B cell (primary cell): ENCODE measurements around the gene BCL2. TPM values are rescaled to one million over a fixed set of nuclear protein-coding genes. Genes with fewer than 3 reads are reported as not detected.

Experiments used
- ATAC-seq: fragments of 200-7000 bp; cut with Tn5 transposase; one replicate; pipeline ENCODE4 v1.10.0; 2021; ENCODE audit warnings: low read depth, mild to moderate bottlenecking, moderate number of reproducible peaks, moderate library complexity
- CTCF ChIA-PET: fragments of 350-600 bp; sonication (Branson Sonifier 250); formaldehyde crosslinking; loops from one replicate; lab custom pipeline; 2021; ENCODE audit warnings: antibody characterized with exemption, inconsistent platforms; lab: Charles Lee
- POLR2A ChIA-PET: fragments of 350-600 bp; sonication (Branson Sonifier 250); formaldehyde crosslinking; loops from one replicate; lab custom pipeline; 2021; ENCODE audit warnings: antibody characterized with exemption; lab: Charles Lee
- DNase-seq: peaks from one replicate; pipeline ENCODE4 v3.0.0; 2013
- H2AFZ ChIP-seq: 2 replicates; pipeline ENCODE4 v1.6.1; 2012; ENCODE audit warnings: mild to moderate bottlenecking, low read depth, low read length; ENCODE audit not compliant: insufficient read depth, poor library complexity, severe bottlenecking
- H3K27ac ChIP-seq, 2 donors: 1 replicate in 1 of 2; 2 replicates in 1 of 2; pipeline ENCODE4 v1.5.1; 2012 to 2013; ENCODE audit warnings: low read length in 2 of 2, mild to moderate bottlenecking in 2 of 2, moderate library complexity in 1 of 2
- H3K27me3 ChIP-seq, 4 experiments: fragments of 200-600 bp in 1 of 4; sonication (generic) in 1 of 4; replicated peaks in 1 of 4; 1 replicate in 2 of 4; 2 replicates in 2 of 4; pipeline versions ENCODE4 v1.6.1 to v1.7.0; 2013 to 2016; ENCODE audit warnings: low read length in 3 of 4, mild to moderate bottlenecking in 2 of 4, mixed read lengths in 1 of 4, moderate library complexity in 1 of 4; ENCODE audit not compliant: insufficient read depth in 4 of 4, control insufficient read depth in 3 of 4; ENCODE audit errors: control extremely low read depth in 1 of 4
- H3K36me3 ChIP-seq, 2 experiments: replicated peaks in 1 of 2; 1 replicate in 1 of 2; 2 replicates in 1 of 2; pipeline versions ENCODE4 v1.6.1 to v1.7.1; 2013; ENCODE audit warnings: low read length in 1 of 2; ENCODE audit not compliant: insufficient read depth in 2 of 2, control insufficient read depth in 1 of 2; ENCODE audit errors: control extremely low read depth in 1 of 2, extremely low read depth in 1 of 2
- H3K4me1 ChIP-seq, 2 donors: fragments of 200-600 bp in 1 of 2; sonication (generic) in 1 of 2; 1 replicate in 1 of 2; 2 replicates in 1 of 2; pipeline versions ENCODE4 v1.5.1 to v1.6.1; 2013 to 2017; ENCODE audit warnings: low read length in 2 of 2; ENCODE audit not compliant: control insufficient read depth in 2 of 2, insufficient read depth in 2 of 2
- H3K4me2 ChIP-seq: replicated peaks from 2 replicates; pipeline ENCODE3; 2012; ENCODE audit warnings: mild to moderate bottlenecking, low read depth, low read length; ENCODE audit not compliant: poor library complexity, severe bottlenecking
- H3K4me3 ChIP-seq, 5 experiments: fragments of 200-600 bp in 1 of 5; sonication (generic) in 1 of 5; 1 replicate in 3 of 5; 2 replicates in 2 of 5; pipeline versions ENCODE4 v1.5.1 to v1.7.0; 2011 to 2016; ENCODE audit warnings: low read length in 4 of 5, mild to moderate bottlenecking in 4 of 5, low read depth in 2 of 5, control low read depth in 1 of 5, moderate library complexity in 1 of 5; ENCODE audit not compliant: insufficient read depth in 1 of 5; ENCODE audit errors: control extremely low read depth in 1 of 5, extremely low read depth in 1 of 5
- H3K79me2 ChIP-seq: fragments of 200-600 bp; sonication (generic); one replicate; pipeline ENCODE4 v1.6.0; 2016; ENCODE audit warnings: low read length; ENCODE audit not compliant: control insufficient read depth, insufficient read depth
- H3K9ac ChIP-seq: fragments of 200-600 bp; sonication (generic); 2 replicates; pipeline ENCODE4 v1.6.1; 2017; ENCODE audit warnings: mild to moderate bottlenecking, low read length, moderate library complexity
- H3K9me3 ChIP-seq, 3 donors: one replicate each; pipeline versions ENCODE4 v1.6.1 to v1.7.1; 2013; ENCODE audit warnings: low read length in 2 of 3; ENCODE audit not compliant: control insufficient read depth in 2 of 3, insufficient read depth in 1 of 3; ENCODE audit errors: control extremely low read depth in 1 of 3
- H4K20me1 ChIP-seq: 2 replicates; pipeline ENCODE4 v1.6.0; 2012; ENCODE audit warnings: mild to moderate bottlenecking, low read length; ENCODE audit not compliant: insufficient read depth, control insufficient read depth, poor library complexity, severe bottlenecking
- H3K27ac Mint-ChIP-seq: one replicate; pipeline ENCODE4 v1.8.0; 2021; ENCODE audit warnings: mixed read lengths
- H3K27me3 Mint-ChIP-seq: one replicate; pipeline ENCODE4 v1.8.0; 2021; ENCODE audit warnings: mixed read lengths
- H3K4me1 Mint-ChIP-seq: one replicate; pipeline ENCODE4 v1.8.0; 2021; ENCODE audit warnings: mixed read lengths
- H3K4me3 Mint-ChIP-seq: one replicate; pipeline ENCODE4 v1.8.0; 2021; ENCODE audit warnings: mixed read lengths
- H3K9me3 Mint-ChIP-seq: one replicate; pipeline ENCODE4 v1.8.0; 2022; ENCODE audit warnings: mixed read lengths; ENCODE audit not compliant: insufficient read depth
- CTCF ChIP-seq: fragments of 200-600 bp; IDR thresholded peaks from one replicate; pipeline ENCODE4 v1.8.0; 2022; ENCODE audit warnings: antibody characterized with exemption, mild to moderate bottlenecking
- EZH2 ChIP-seq: IDR thresholded peaks from 2 replicates; pipeline ENCODE4 v1.6.1; 2012; ENCODE audit warnings: borderline replicate concordance, low read depth, mild to moderate bottlenecking, moderate library complexity, low read length; ENCODE audit not compliant: insufficient read depth, poor library complexity, severe bottlenecking
- WGBS: methylation state at CpG from one replicate; pipeline ENCODE4 v1.1.5; 2013; ENCODE audit warnings: missing lambda C conversion rate; ENCODE audit not compliant: insufficient coverage; 5-methylcytosine and 5-hydroxymethylcytosine counted together
- intact Hi-C: fragments of 100-400 bp; cut with micrococcal nuclease; formaldehyde crosslinking; loops from one replicate; pipeline ENCODE4 v1.10.0; 2022
- polyA plus RNA-seq: library from polyadenylated mRNA; depleted of rRNA; stranded (reverse); fragments of >200 nt; gene quantifications from 2 replicates; pipeline ENCODE4 v1.2.3, GENCODE V29; 2012
- total RNA-seq, 2 donors: library from RNA; stranded (reverse); fragments of 120-200 nt in 1 of 2; gene quantifications; 1 replicate in 1 of 2; 2 replicates in 1 of 2; pipeline versions ENCODE4 v1.2.3 to v1.2.4, GENCODE V29; 2013 to 2022

The BCL2 gene
- total and polyA plus RNA-seq, 2 donors (not counting 1 experiment from before 2014, with no cell fraction given): 27.6 to 144 TPM

- Histone ChIP-seq H3K9me3 (no peaks in the 10 kb centered on the region), H3K27me3 (no peaks in the 10 kb centered on the region), H3K36me3 (peaks cover 0 to 5% of the 10 kb centered on the region in 2 experiments), H3K4me1 (peaks cover 60 to 61% of the 10 kb centered on the region in 2 donors), H2AFZ (no peak overlapping the region), H4K20me1 (no peaks in the 10 kb centered on the region), H3K4me2 (peak overlapping the region; percentile 29), H3K4me3 (no peak overlapping the region), H3K9ac (no peak overlapping the region), H3K79me2 (peaks cover 100% of the 10 kb centered on the region), H3K27ac (peak overlapping the region; percentile 10 to 42)
- intact Hi-C loops: no loop called here
- POLR2A ChIA-PET: interaction anchor here (0.8 to 1.0 kb wide), 3 partner anchors 9 to 145 kb away, joined by 3 to 6 read pairs (median 5); no protein-coding TSS in a partner anchor
- no peak for ATAC-seq
- no peak for DNase-seq
- 82% methylated on average over 3 of the region's 7 CpGs for WGBS
- CTCF ChIA-PET: interaction anchor here (1.0 to 3.3 kb wide), 7 partner anchors 8 to 175 kb away, joined by 4 to 25 read pairs (median 6); partner anchors contain the start of gene BCL2
- H3K4me1 Mint-ChIP-seq: peaks cover 87% of the 10 kb centered on the region
- H3K4me3 Mint-ChIP-seq: no peak overlapping the region
- peak overlapping the region; percentile 69 for H3K27ac Mint-ChIP-seq
- H3K27me3 Mint-ChIP-seq: no peaks in the 10 kb centered on the region
- no peaks in the 10 kb centered on the region for H3K9me3 Mint-ChIP-seq
- TF ChIP-seq EZH2: no peak
- no peak for TF ChIP-seq CTCF
Observed at GRCh38 chr18:63306819-63307550, 12.6 kb downstream of the BCL2 start.

- CTCF ChIA-PET: interaction anchor here (1.1 to 3.3 kb wide), 6 partner anchors 9 to 175 kb away, joined by 5 to 25 read pairs (median 7); partner anchors contain the start of gene BCL2
- Histone ChIP-seq H3K9me3 (no peaks in the 10 kb centered on the region), H3K27me3 (no peaks in the 10 kb centered on the region), H3K36me3 (peaks cover 0 to 8% of the 10 kb centered on the region in 2 experiments), H3K4me1 (peaks cover 55 to 56% of the 10 kb centered on the region in 2 donors), H3K4me3 (no peak overlapping the region), H4K20me1 (no peaks in the 10 kb centered on the region), H2AFZ (no peak overlapping the region), H3K4me2 (no peak overlapping the region), H3K27ac (peak overlapping the region in 1 of 2 donors; percentile 0), H3K79me2 (peaks cover 100% of the 10 kb centered on the region), H3K9ac (no peak overlapping the region)
- DNase-seq: no peak
- POLR2A ChIA-PET: no interaction called here
- no peak for ATAC-seq
- Mint-ChIP-seq H3K4me3 (no peak overlapping the region), H3K9me3 (no peaks in the 10 kb centered on the region), H3K4me1 (peaks cover 86% of the 10 kb centered on the region), H3K27me3 (no peaks in the 10 kb centered on the region), H3K27ac (peak overlapping the region; percentile 6)
- intact Hi-C loops: no loop called here
- 100% methylated on average over 6 of the region's 6 CpGs for WGBS
- TF ChIP-seq CTCF: no peak
- TF ChIP-seq EZH2: no peak
Observed at GRCh38 chr18:63306249-63306648, 13.3 kb downstream of the BCL2 start.
